Body of pancreas (tissue), 4 donors: ENCODE data around the gene QKI. TPM values are rescaled to one million over a fixed set of nuclear protein-coding genes. Genes with fewer than 3 reads are reported as not detected.

Source experiments
- ATAC-seq: fragments of 150-250 bp; one replicate; pipeline ENCODE4 v1.9.1; 2016
- DNase-seq, 4 donors: peaks; one replicate each; pipeline ENCODE4 v3.0.0-alpha.2; 2019
- H3K27ac ChIP-seq, 4 donors: fragments of 200-600 bp; sonication (generic); 1 replicate in 3 of 4; 2 replicates in 1 of 4; pipeline versions ENCODE4 v1.5.1 to v1.6.1; 2016 to 2019; ENCODE audit warnings: mild to moderate bottlenecking in 1 of 4, mixed read lengths in 1 of 4, moderate library complexity in 1 of 4
- H3K27me3 ChIP-seq, 2 donors: fragments of 200-600 bp; sonication (generic); one replicate each; pipeline ENCODE4 v1.6.0; 2016; ENCODE audit warnings: mild to moderate bottlenecking in 1 of 2
- H3K36me3 ChIP-seq, 2 donors: fragments of 200-600 bp; sonication (generic); replicated peaks in 1 of 2; 2 replicates each; pipeline ENCODE4 v1.5.1; 2016; ENCODE audit warnings: low read depth in 2 of 2; ENCODE audit not compliant: insufficient read depth in 1 of 2
- H3K4me1 ChIP-seq: fragments of 200-600 bp; sonication (generic); one replicate; pipeline ENCODE4 v1.6.0; 2016
- H3K4me3 ChIP-seq, 2 donors: fragments of 200-600 bp; sonication (generic); 1 replicate in 1 of 2; 2 replicates in 1 of 2; pipeline ENCODE4 v1.5.1; 2016 to 2019
- H3K9me3 ChIP-seq, 3 donors: fragments of 200-600 bp; sonication (generic); 1 replicate in 2 of 3; 2 replicates in 1 of 3; pipeline ENCODE4 v1.5.1; 2016
- POLR2A ChIP-seq, 3 donors: fragments of 450-650 bp; IDR thresholded peaks; one replicate each; pipeline ENCODE4 v1.6.1; 2016; ENCODE audit warnings: antibody characterized with exemption in 3 of 3, mild to moderate bottlenecking in 2 of 3
- WGBS, 2 donors: methylation state at CpG; one replicate each; pipeline ENCODE4 v1.1.5; 2017; 5-methylcytosine and 5-hydroxymethylcytosine counted together
- intact Hi-C: fragments of 100-400 bp; cut with DNase I; formaldehyde crosslinking; loops from one replicate; pipeline ENCODE4 v1.15.1; 2023
- total RNA-seq, 2 donors: library from RNA; depleted of rRNA; stranded (reverse); fragments of >200 nt; gene quantifications; one replicate each; pipeline ENCODE4 v1.1.0, GENCODE V29; 2016
- TF ChIP-seq, protein P1 (sequence below), 7 experiments: fragments of 450-650 bp in 4 of 7; fragments of 200-600 bp in 3 of 7; sonication (generic) in 3 of 7; IDR thresholded peaks; one replicate each; pipeline ENCODE4 v1.5.1; 2016 to 2019; ENCODE audit warnings: antibody characterized with exemption in 7 of 7

QKI gene
- total RNA-seq, 2 donors from 2014 or later: 60.4 to 61.3 TPM

DNA sequence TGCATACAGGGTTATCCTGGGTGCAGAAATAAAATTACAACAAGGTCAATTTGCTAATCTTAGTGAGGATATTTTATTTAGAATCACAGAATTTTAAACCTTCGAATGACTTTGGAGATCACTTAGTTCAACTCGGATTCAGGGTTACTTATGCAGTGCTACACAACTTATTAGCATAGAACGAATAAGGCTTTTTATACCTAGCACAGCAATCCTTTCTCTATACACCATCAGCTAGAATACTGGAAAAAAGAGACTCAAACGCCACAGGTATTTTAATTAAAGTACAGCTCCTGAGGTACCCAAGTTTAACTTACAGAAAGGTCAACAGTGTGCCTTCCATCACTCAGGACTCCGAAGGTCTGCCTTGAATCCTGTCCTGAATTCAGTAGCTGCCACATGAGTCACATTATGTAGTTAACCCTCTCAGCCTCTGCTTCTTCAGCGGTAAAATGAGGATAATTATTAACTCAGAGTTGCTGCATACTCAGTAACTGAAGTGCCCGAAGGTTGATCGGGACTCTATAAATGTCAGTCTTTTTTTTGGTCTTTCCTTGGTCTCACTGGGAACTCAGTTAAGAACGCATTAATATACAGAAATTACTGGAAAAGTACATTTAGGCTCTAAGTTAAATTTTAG, 6.0 kb upstream of the QKI start:
- Histone ChIP-seq H3K4me1 (peaks cover 23% of the 10 kb centered on the region), H3K9me3 (no peaks in the 10 kb centered on the region), H3K4me3 (no peak overlapping the region), H3K36me3 (no peaks in the 10 kb centered on the region), H3K27me3 (no peaks in the 10 kb centered on the region), H3K27ac (no peak overlapping the region)
- DNase-seq (no peak), ATAC-seq (no peak)
- 54 to 65% methylated on average over 9 of the region's 9 CpGs for WGBS, 2 donors
- intact Hi-C loops: no loop called here
- TF ChIP-seq, protein P1, sequence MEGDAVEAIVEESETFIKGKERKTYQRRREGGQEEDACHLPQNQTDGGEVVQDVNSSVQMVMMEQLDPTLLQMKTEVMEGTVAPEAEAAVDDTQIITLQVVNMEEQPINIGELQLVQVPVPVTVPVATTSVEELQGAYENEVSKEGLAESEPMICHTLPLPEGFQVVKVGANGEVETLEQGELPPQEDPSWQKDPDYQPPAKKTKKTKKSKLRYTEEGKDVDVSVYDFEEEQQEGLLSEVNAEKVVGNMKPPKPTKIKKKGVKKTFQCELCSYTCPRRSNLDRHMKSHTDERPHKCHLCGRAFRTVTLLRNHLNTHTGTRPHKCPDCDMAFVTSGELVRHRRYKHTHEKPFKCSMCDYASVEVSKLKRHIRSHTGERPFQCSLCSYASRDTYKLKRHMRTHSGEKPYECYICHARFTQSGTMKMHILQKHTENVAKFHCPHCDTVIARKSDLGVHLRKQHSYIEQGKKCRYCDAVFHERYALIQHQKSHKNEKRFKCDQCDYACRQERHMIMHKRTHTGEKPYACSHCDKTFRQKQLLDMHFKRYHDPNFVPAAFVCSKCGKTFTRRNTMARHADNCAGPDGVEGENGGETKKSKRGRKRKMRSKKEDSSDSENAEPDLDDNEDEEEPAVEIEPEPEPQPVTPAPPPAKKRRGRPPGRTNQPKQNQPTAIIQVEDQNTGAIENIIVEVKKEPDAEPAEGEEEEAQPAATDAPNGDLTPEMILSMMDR (IDR thresholded peaks at IDR 0.05): no peak
- no peak for TF ChIP-seq POLR2A (IDR thresholded peaks at IDR 0.05)

DNA sequence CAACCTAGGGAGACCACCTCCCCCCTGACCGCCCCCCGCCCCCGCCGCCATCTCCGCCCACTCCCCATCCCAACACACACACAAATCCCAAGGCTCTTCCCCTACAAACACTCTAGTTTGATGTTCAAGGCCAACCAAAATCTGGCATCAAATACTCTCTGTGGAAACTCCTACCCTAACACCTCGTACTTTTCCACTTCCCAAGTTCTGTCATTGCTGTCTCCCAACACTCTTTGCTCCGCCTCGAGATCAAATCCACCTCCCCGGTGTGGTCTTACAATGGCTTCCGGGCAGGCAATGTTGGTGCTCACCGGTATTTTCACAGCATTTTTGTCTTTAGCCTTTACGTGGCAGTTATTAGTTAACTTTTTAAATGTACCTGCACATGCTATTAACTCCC, 4.8 kb upstream of the QKI start:
- Histone ChIP-seq H3K27me3 (no peaks in the 10 kb centered on the region), H3K36me3 (no peaks in the 10 kb centered on the region), H3K9me3 (no peaks in the 10 kb centered on the region), H3K4me1 (peaks cover 23% of the 10 kb centered on the region), H3K4me3 (no peak overlapping the region), H3K27ac (no peak overlapping the region)
- DNase-seq (no peak), ATAC-seq (no peak)
- WGBS, 2 donors: 81 to 83% methylated on average over 12 of the region's 12 CpGs
- TF ChIP-seq, protein P1 (IDR thresholded peaks at IDR 0.05): no peak
- no peak for TF ChIP-seq POLR2A (IDR thresholded peaks at IDR 0.05)
- intact Hi-C loops: no loop called here

DNA sequence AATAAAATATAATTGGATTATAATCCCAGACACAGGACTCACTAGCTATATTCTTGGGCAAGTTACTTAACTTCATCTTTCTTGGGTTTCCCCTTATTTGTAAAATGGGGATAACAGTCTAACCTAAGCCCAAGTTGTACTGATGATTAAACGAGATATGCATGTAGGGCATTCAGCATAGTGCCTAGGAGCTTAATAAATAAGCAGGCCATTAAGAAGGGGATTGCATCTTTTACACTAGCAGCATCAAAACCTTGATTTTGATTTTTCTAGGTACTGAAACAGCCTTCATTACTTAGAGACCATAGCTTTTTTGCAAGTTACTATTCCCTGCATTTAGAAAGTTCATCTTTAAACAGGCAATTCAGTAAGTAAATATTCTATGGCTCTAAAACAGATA, 2.2 kb upstream of the QKI start:
- Histone ChIP-seq H3K36me3 (no peaks in the 10 kb centered on the region), H3K4me3 (no peak overlapping the region), H3K4me1 (peaks cover 10% of the 10 kb centered on the region), H3K9me3 (no peaks in the 10 kb centered on the region), H3K27ac (peak overlapping the region in 2 of 4 donors; percentile 99 to 100), H3K27me3 (no peaks in the 10 kb centered on the region)
- no peak for TF ChIP-seq POLR2A (IDR thresholded peaks at IDR 0.05)
- TF ChIP-seq, protein P1 (IDR thresholded peaks at IDR 0.05): no peak
- no peak for DNase-seq
- no peak for ATAC-seq
- 22 to 23% methylated on average over 1 of the region's 1 CpG for WGBS, 2 donors
- intact Hi-C loops: no loop called here

DNA sequence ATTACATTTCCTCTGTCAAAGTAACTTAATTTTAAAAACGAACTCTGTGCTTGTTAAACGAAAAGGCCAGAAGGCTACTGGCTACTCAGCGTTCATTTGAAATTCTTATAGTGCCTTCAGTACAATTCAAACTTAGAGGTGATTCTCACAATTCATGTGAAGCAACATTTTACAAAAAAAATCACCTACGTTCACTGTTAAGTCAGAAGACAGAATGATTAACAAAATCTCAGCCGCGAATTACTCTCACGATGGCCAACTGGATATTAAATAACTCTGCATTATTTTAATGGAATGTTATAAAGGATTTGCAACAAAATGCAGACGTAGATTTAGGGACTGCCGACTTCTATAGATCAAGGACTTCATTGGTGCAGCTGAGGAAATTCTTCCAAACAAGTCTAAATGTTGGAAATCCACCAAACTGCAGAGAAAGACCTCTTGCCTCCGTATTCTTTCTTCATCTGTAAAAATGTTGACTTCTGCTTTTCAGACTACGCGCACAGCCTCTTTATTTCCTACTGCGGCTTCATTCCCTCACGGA, 1.6 kb upstream of the QKI start:
- H3K27ac ChIP-seq: peak overlapping the region; percentile 98 to 100 (median 99)
- no peak for DNase-seq
- no peaks in the 10 kb centered on the region for H3K27me3 ChIP-seq
- peaks cover 10% of the 10 kb centered on the region for H3K4me1 ChIP-seq
- intact Hi-C loops: no loop called here
- no peak for ATAC-seq
- TF ChIP-seq, protein P1 (IDR thresholded peaks at IDR 0.05): no peak
- TF ChIP-seq POLR2A (IDR thresholded peaks at IDR 0.05): no peak
- H3K4me3 ChIP-seq: peak overlapping the region; percentile 64 to 75
- no peaks in the 10 kb centered on the region for H3K36me3 ChIP-seq
- WGBS, 2 donors: 1 to 4% methylated on average over 14 of the region's 14 CpGs
- no peaks in the 10 kb centered on the region for H3K9me3 ChIP-seq
